HG02678 (cell line): ENCODE results near the gene MCC.

Experiments used
- ATAC-seq: cut with Tn5 transposase; IDR thresholded peaks from one replicate; pipeline ENCODE4 v1.9.1; 2021; ENCODE audit warnings: mild to moderate bottlenecking, moderate library complexity; ENCODE audit not compliant: unreplicated experiment

Gene MCC

DNA sequence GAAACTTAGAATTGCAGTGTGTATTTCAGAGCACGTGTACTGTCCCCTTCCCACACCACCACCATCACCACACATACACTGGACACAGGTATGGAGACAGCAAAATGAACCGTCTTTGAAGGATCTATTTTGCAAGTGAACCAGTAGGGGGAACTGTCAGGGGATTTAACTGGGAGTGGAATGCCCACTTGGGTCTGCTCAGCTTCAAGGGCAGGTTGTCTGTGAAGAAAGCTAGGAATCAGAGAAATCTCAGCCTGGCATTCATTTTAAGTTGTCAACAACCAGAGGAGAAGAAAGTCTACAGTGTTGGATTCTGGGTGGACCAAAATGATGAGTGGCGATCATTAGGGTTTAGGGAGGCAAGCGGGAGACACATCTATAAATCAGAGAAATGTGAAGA, 364.6 kb downstream of the MCC start:
- ATAC-seq: no peak

DNA sequence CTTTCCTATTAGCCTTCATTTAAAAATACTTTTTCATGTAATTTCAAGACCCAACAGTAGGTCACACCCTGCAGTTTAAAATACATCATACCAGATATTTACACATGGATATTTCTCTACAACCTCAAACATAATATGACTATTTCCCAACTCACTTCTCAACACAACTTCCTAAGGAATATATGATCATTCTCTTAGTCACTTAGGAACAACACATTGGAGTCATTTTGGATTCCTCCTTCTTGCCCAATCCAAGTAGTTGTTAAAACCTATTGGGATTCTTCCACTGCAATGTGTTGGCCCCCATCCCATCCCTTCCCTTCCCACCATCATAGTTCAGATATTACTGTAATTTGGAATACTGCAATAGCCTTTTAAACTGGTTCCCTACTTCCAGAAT, 366.2 kb downstream of the MCC start:
- no peak for ATAC-seq

DNA sequence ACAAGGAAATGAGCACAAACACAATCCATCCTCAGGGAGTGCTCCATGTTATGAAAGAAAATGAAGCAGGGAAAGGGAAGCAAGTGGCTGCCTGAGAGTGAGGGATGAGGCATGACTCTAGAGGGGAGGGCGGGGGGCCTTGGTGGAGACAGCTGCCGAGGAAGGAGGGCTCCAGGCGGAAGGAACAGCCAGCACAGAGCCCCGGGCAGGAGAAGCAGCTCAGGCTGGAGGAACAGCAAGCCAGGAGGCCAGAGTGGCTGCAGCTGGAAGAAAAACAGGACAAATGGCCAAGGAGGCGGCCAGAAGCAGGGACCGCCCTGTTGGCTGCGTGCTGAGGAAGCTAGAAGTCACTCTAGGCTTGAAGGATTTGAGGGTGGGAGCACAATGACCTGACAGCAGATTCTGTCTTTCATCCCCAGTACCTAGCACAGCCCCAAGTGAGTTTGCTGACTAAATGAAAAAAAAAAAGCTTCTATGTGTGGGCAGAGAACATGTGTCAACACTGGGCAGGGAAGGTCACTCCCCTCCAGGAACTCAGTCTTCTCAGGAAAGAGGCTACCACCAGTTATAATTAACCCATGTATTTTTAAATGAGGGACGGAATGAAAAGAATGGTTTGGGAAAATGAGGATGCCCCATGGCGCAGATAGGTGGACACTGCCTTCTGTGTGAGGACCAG, 368.9 kb downstream of the MCC start:
- ATAC-seq: no peak

DNA sequence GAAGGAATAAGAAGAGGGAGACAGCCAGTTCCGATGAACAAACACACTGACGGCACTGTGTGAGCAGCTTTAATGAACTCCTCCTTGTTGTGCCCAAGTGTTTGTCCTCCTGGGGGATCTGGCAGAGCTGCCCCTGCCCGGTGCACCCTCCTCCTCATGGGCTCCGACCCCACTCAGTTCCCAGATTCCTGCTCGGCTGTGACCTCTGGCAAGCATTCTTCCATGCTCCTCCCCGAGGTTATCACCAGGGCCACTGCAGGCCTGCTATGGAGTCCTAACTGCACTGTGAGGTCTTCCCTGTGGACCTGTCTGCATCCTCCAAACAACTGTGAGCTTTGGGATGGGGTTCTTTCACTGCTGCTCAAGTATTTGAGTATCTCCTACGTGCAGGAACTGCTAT, 369.5 kb downstream of the MCC start:
- ATAC-seq: no peak

DNA sequence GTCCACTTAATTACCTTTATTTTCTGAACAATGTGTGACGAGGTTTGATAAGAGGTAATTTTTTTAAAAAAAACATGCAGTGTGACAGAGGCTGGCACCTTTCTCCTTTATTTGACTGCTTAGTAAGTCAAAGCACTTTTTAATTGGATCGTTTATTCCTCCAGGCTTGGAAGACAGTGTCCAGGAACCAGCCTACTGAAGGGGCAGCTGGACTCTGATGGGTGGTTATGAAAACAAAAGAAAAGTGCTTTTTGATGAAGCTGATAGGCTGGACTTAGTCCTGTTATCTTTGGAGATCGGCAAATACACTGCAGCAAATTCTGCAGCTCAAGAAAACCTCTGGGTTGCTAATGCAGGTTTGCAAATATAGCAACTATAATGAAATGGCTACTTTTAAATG, 370.0 kb downstream of the MCC start:
- ATAC-seq: no peak

DNA sequence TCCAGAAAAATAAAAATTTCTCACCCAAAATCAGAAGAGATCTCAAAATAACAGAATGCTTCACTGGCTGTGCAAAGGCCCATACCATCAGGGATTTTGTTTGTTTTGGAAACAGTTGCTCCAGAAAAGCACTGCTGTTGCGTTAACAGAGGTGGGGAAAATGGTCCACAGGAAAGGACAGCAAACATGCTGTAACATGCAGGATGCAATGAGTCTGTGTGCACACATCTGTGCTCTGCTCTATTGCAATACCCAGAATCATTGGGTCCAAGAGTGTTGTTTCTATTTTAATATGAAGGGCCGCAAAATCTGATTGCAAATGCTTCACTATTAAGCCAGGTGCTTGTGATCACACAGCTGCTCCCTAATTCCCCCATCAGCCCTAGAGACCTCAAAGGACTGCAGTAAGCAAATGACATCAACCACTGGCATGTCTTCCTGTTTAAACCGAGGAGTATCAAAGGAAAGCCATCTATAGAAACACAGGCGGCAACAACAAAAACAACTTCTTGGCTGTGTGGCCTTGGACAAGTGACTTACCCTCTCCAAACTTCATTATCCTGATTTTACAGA, 370.6 kb downstream of the MCC start:
- no peak for ATAC-seq

DNA sequence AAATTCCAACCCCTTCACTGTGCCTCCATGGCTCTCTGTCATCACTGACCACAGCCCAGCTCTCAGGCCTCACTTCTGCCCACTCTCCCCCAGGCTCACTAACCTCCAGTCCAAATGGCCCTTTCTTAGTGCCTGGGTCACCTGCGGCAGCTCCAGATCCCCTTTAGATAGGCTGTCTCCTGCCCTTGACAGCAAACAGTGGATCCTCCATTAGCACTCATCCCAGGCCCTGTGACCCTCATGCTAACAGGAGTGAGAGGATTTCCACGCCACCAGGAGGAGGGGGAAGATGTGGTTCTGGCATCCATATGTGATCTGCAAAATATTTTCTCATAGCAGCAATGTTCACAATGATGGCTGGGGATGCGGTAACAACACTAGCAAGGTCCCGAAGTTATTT, 372.3 kb downstream of the MCC start:
- no peak for ATAC-seq

DNA sequence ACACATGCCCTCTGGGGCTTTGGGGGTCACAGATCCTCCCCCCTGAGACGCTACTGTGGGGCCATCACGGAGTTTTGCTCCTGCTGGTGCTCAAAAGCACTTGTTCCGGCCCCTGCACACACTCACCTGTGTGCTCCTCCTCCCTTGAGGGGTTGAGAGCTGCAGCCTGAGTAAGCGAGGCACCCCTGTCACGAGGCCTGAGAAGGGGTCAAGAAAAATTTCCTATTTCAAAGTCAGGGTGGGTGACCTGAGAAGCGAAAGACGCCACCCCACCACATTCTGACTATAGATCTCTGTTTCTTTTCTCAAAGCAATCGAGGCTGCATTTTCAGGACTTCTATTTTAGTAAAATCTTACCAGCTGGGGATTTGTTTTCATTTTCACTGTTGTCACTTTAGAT, 373.2 kb downstream of the MCC start:
- ATAC-seq: no peak

DNA sequence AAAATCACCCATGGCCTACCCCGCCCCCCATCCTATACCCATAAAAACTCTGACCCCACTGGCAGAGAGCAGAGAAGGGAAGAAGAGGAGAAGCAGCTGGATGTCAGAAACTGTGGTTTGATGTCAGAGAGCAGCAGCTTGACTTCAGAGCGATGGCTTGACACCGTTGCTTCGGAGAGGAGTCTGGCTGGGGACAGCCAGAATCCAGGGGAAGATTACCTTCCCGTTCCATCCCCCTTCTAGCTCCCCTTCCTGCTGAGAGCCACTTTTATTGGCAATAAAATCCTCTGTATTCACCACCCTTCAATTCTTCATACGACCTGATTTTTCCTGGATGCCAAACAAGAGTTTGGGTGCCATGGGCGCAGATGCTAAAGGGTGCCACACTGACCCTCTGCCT, 373.7 kb downstream of the MCC start:
- ATAC-seq: no peak

DNA sequence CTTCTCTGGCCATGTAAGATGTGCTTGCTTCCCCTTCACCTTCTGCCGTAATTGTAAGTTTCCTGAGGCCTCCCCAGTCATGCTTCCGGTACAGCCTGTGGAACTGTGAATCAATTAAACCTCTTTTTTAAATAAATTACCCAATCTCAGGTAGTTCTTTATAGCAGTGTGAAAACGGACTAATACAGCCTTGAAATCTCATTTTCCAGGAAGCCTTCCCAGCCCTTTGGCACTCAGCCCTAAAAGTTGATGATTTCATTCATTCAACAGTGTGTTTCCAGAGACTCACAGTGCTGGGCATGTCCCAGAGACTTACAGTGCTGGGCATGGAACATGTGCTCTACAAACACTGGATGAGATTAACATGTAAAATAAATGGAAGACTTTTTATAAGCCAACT, 375.8 kb downstream of the MCC start:
- ATAC-seq: no peak

DNA sequence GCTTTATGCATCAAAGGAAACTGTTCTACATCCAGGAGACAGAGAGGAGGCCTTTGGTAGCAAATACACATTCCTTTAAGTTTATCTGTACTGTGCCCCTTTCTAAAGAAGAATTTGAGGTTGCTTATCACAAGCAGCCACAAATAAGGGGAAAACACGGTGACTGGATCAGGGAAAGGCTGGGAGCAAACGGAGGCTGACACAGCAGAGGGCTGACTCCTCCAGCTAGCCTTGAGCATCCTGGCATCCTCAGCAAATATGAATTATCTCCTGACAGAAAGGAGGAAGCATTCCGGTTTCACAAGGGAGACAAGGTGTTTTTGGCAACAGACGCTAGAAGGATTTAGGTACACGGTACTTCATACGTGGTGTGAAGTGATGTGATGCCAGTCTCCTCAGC, 378.1 kb downstream of the MCC start:
- no peak for ATAC-seq

DNA sequence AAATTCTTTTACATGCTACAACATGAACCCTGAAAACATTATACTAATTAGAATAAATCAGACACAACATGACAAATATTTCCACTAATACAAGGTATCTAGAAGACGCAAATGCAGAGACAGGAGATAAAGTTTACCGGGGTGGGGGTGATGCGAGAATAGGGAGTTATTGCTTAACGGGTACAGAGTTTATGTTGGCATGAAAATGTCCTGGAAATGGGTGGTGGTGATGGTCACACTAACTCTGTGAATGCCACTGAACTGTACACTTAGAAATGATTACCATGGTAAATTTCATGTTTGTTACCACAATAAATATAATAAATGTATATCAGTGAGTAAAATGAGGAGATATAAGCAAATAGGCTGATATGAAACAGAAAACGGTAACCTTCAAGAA, 378.9 kb downstream of the MCC start:
- ATAC-seq: no peak

DNA sequence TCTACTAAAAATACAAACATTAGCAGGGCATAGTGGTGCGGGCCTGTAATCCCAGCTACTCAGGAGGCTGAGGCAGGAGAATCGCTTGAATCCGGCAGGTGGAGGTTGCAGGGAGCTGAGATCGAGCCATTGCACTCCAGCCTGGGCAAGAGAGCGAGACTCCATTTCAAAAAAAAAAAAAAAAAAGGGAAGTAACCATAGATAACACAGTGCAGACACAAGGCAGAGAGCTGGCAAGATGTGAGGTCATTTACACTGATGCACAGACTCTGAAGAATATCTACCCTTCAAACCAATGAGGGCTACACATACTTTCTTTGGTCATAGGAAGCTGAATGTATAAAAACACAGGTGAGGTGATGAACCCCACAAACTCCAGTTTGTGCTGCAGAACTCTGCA, 379.8 kb downstream of the MCC start:
- no peak for ATAC-seq

DNA sequence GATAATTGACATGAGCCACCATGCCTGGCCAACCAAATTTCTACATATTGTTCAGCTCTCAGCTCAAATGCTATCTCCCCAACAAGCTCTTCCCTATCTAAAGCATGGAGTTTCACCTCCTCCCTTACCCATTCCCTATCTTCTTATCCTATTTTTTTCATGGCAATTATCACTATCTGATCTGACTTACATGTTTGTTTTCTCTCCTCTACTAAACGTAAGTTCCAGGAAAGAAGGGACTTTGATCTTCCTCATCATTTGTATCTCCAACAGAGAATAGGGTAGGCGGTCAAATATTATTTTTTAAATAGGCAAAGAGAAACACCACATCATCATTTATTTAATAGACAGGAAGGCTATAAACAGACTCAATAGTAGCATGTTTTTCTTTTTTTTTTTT, 381.4 kb downstream of the MCC start:
- ATAC-seq: no peak

DNA sequence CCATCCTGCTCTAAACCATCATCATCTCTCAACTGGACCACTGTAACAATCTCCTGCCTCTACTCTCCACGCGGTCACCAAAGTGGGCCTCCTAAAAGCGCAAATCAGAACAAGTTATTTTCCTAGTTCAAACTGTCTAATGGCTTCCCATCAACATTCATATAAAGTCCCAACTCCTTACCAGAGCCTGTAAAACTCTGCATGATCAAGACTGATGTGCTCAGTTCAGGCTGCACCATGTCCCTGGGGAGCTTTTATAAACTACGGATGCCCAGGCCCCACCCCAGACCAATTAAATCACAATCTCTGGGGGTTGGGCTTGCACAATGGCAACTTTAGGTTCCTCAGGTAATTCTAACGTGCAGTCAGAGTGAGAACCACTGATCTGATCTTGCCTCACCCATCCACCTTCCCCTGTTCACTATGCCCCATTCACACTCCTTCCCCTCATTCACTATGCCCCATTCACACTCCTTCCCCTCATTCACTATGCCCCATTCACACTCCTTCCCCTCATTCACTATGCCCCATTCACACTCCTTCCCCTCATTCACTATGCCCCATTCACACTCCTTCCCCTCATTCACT, 382.5 kb downstream of the MCC start:
- ATAC-seq: no peak

DNA sequence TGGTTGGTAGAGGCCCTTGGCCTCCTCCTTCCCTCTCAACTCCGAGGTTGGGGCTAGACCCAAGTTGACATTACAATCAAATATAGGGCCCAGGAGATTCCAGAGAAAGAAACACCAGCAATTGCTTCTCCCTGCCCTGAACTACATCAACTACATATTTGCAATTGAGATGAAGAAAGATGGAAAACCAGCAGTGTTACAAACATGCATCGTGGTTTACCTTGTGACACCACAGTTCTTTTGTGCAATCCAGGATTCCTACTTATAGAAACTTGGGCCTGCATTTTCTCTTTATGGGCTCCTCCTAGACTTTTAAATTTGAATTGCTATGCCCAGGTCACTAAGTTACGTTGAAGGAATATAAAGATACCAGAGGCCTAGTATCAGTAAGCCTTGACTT, 384.9 kb downstream of the MCC start:
- ATAC-seq: no peak

DNA sequence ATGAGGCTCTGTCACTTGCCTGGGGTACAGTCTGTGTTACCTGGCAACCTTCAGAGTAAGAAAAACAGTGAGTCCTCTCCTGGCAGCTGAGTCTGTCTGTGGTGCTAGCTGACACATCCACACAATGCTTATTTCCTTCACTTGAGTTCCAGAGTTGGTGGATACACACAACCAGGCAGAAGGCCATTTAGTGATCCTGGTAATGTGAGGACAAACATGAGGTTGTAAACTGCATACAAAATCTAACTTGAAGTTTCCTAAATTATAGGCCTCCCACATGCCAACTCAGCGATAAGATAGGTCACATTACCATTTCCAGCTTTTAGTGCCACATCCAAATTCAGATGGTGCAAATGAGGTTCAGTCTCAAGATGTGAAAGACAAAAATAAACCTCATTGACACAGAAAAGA, 386.1 kb downstream of the MCC start:
- ATAC-seq: no peak

DNA sequence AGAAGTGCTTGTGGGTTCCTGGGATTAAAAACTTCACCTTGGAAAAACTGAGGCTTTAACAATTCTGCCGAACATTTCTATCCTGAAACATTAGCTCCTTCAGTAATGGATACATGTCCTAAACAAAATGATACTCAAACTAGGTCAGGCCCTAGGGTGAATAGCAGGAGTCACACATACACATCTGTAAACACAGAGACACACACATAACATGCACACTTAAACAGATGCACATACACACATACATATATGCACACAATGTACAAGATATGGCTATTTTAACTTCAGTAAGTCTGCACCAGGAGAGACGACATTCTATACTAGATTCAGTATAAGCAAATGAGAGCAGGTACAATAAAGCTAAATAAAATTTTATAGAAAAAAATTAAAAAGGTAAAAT, 387.3 kb downstream of the MCC start:
- no peak for ATAC-seq

DNA sequence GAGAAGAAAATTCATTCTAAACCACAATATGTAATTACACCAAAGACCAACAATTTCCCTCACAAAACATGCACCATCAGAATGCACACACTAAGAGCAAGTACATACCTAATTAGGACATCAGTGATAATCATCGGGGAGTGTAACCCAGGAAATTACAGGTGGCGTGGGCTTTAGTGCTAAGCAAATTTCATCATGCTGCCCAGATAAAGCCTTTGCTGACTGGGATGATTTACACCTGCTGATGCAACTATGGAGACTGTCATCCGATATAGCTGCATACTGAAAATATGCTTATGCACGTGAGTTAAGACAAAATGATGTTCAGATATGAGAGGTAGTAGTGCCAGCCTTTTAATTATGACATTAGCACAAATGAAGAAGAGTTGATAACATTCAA, 388.4 kb downstream of the MCC start:
- ATAC-seq: no peak

DNA sequence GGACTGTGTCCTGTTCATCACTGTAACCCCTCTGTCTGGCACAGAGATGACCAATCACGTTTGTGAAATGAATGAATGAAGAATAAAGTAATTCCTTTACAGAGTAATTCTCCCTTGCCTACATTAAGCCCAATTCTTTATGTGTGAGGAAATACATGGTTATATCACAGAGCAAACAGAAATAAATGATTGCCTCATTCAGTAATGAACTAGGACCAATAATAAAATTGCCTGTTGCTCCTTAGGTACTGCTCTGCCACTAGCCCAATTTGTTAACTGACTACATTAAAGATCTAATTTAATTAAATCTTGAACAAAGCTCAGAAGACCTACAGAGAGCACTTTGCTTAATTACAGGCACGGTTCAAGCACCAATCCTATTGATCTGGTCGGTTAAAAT, 389.9 kb downstream of the MCC start:
- ATAC-seq: no peak

DNA sequence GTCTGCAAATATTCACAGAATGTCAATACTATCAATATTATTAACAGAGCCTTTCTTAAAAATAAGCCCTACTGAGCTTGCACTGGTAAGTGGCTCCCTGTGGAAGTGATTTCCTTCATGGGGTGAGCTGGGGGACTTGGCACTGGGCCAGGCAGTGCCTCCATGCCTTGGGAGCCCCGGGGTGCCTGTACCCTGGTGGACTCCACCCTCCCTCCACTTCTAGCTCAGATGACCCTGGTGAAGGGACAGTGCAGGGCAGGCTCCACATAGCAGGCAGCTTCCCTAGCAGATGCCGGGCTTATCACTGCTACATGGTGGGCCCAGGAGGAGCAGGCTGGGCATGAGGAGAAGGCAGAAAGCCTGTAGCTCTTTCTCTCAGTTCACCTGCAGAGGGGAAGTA, 392.4 kb downstream of the MCC start:
- no peak for ATAC-seq

DNA sequence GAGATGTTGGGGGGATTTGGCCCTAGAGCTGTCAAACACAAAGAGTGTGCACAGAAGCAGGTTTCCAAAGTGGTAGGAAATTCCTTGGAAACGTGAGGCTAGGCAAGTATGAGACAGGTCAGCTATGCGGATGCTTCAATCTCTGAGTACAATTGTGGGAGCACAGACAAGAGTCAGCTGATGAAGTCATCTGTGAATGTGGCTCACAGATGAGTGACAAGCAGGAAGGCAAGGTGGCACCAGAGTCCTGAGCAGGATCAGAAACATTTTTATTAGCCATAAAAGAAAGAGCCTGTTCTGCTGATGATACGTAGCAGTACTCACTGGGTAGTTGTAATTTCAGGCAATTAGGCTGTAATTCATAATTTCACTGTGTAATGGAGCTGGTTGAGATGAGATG, 394.7 kb downstream of the MCC start:
- ATAC-seq: no peak

DNA sequence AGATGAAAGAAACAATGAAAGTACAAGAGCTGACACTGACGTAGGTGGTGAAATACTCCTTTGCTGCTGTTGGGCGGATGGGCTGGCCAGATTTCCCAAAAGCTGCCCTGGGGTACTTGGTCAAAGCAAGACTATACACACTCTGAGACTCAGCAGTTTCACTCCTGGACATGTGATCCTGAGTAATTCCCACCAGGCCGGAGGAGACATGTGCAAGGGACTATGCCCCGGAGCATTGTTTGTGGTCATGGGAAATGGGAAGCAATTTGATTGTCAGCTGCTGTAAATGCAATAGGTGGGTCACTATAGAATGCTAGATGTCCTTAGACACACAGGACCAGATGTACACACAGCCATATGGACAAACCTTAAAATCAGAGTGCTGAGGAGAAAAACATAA, 395.6 kb downstream of the MCC start:
- no peak for ATAC-seq
